Measurements from ENCODE around the gene GALK1. TPM values are rescaled to one million over a fixed set of nuclear protein-coding genes. Genes with fewer than 3 reads are reported as not detected.

GALK1 gene
- total RNA-seq, 4 donors from 2014 or later, result 19.4 to 37.1 (median 35.6) TPM; not detected in 1

- DNase-seq, result no peak
- Histone ChIP-seq H3K27me3 (peaks cover 7 to 8% of the 10 kb centered on the region in 2 donors), H3K9me3 (no peaks in the 10 kb centered on the region), H3K36me3 (no peaks in the 10 kb centered on the region), H3K4me1 (peaks cover 0 to 10% of the 10 kb centered on the region in 2 donors), H3K27ac (no peak overlapping the region), H3K4me3 (no peak overlapping the region)
- intact Hi-C loops (cut with DNase I; ENCODE audit: low total_unique reads), result no loop called here
- TF ChIP-seq CTCF (IDR thresholded peaks at IDR 0.05), result no peak
- TF ChIP-seq POLR2A (IDR thresholded peaks at IDR 0.05), result no peak
These were observed 45.3 kb downstream of the GALK1 start for GRCh38 chr17:75719732-75720131.

GRCh38 chr17:75712446-75712845, 52.5 kb downstream of the GALK1 start:
- Histone ChIP-seq H3K27ac (no peak overlapping the region), H3K4me3 (no peak overlapping the region), H3K4me1 (no peaks in the 10 kb centered on the region), H3K36me3 (no peaks in the 10 kb centered on the region), H3K9me3 (no peaks in the 10 kb centered on the region), H3K27me3 (no peaks in the 10 kb centered on the region)
- no peak for DNase-seq
- TF ChIP-seq CTCF (IDR thresholded peaks at IDR 0.05), result no peak
- no peak for TF ChIP-seq POLR2A (IDR thresholded peaks at IDR 0.05)
- intact Hi-C loops (cut with DNase I; ENCODE audit: low total_unique reads), result no loop called here

Small RNAs within 50 kb of the gene (microRNA-seq; reads per million reads assigned to microRNA genes)
- gene MIR4738 (ENCODE audit: borderline microRNAs expressed, borderline replicate concordance), result 1.5 reads per million

Other genes starting within 250 kb of the GALK1 start
- gene CASKIN2, start 249.7 kb downstream of the GALK1 start, total RNA-seq, result 100 to 1,000 TPM in 1 of 4 donors, 10 to 100 TPM in 1, 1 to 10 TPM in 2; 7.4 to 122 (median 15.5) TPM
- gene TSEN54, start 248.7 kb downstream of the GALK1 start, total RNA-seq, result 100 to 1,000 TPM in 1 of 4 donors, 10 to 100 TPM in 3; 17.4 to 102 (median 20.6) TPM
- 10 to 100 TPM in 3 of 4 donors, 1 to 10 TPM in 1; 3.1 to 31.9 (median 14.0) TPM for gene LLGL2, start 239.5 kb downstream of the GALK1 start, total RNA-seq
- gene MYO15B, start 177.4 kb downstream of the GALK1 start, total RNA-seq, result 100 to 1,000 TPM; 119 to 610 (median 170) TPM
- 1 to 10 TPM in 1 of 4 donors, under 1 TPM in 1, not detected in 2; 0.85 to 2.2 TPM for gene SMIM5, start 131.8 kb downstream of the GALK1 start, total RNA-seq
- 10 to 100 TPM in 2 of 4 donors, 1 to 10 TPM in 1, under 1 TPM in 1; 0.59 to 22.7 (median 11.9) TPM for gene RECQL5, start 98.0 kb downstream of the GALK1 start, total RNA-seq
- gene SAP30BP, start 97.9 kb downstream of the GALK1 start, total RNA-seq, result 10 to 100 TPM; 14.1 to 87.7 (median 64.7) TPM
- gene ITGB4, start 43.7 kb downstream of the GALK1 start, total RNA-seq, result 100 to 1,000 TPM in 1 of 4 donors, 10 to 100 TPM in 3; 38.0 to 100 (median 62.3) TPM
- gene UNK, start 19.6 kb upstream of the GALK1 start, total RNA-seq, result 10 to 100 TPM in 3 of 4 donors, 1 to 10 TPM in 1; 6.9 to 69.7 (median 45.5) TPM
- gene UNC13D, start 79.2 kb upstream of the GALK1 start, total RNA-seq, result 10 to 100 TPM in 2 of 4 donors, 1 to 10 TPM in 2; 1.2 to 32.7 (median 11.8) TPM
- gene WBP2, start 90.1 kb upstream of the GALK1 start, total RNA-seq, result 100 to 1,000 TPM in 1 of 4 donors, 10 to 100 TPM in 3; 19.7 to 115 (median 34.5) TPM
- 10 to 100 TPM in 3 of 4 donors, 1 to 10 TPM in 1; 6.8 to 70.1 (median 19.0) TPM for gene TRIM47, start 113.4 kb upstream of the GALK1 start, total RNA-seq
- 10 to 100 TPM; 20.0 to 36.9 (median 30.1) TPM for gene TRIM65, start 131.8 kb upstream of the GALK1 start, total RNA-seq
- 10 to 100 TPM; 32.3 to 99.8 (median 47.8) TPM for gene MRPL38, start 139.7 kb upstream of the GALK1 start, total RNA-seq
- 10 to 100 TPM; 11.0 to 16.5 (median 14.2) TPM for gene FBF1, start 175.8 kb upstream of the GALK1 start, total RNA-seq
- 10 to 100 TPM; 11.2 to 70.0 (median 42.0) TPM for gene ACOX1, start 214.0 kb upstream of the GALK1 start, total RNA-seq
- 10 to 100 TPM in 3 of 4 donors, 1 to 10 TPM in 1; 3.1 to 17.2 (median 15.0) TPM for gene TEN1, start 214.0 kb upstream of the GALK1 start, total RNA-seq
- gene CDK3, start 235.7 kb upstream of the GALK1 start, total RNA-seq, result 10 to 100 TPM in 1 of 4 donors, 1 to 10 TPM in 2, not detected in 1; 8.5 to 10.8 (median 9.6) TPM